OCI-LY7 (cell line): ENCODE measurements around the gene SETD7.

ENCODE experiments used
- EZH2phosphoT487 ChIP-seq: fragments of 200-600 bp; sonication (generic); IDR thresholded peaks from 2 replicates; pipeline ENCODE4 v1.6.1; 2018; ENCODE audit warnings: low read depth, borderline replicate concordance, mild to moderate bottlenecking, mixed run types, antibody characterized with exemption, low read length, moderate library complexity, mixed read lengths
- TF ChIP-seq, protein P1 (sequence below): fragments of 200-600 bp; sonication (generic); conservative IDR thresholded peaks from 2 replicates; pipeline ENCODE4 v1.5.1; 2014; ENCODE audit warnings: mild to moderate bottlenecking, antibody characterized with exemption, low read length, moderate library complexity, mixed read lengths

DNA sequence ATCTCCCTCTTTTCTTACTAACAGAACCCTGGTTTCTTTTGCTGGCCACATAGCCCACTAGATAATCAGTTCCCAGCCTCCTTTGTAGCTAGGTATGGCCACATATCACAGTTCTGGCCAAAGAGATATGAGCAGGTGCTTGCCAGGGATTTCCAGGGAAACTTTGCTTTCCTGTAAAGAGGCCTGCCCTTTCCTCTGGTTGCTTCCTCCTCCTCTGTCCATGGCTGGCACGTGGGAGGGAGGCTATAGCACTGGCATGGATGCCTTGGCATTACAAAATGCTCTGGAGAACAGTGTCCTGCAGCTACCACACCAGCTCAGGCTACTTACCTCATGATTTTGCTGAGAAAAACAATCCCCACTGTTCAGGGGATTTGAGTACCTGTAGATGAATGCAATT, 74.6 kb downstream of the SETD7 start:
- TF ChIP-seq, protein P1, sequence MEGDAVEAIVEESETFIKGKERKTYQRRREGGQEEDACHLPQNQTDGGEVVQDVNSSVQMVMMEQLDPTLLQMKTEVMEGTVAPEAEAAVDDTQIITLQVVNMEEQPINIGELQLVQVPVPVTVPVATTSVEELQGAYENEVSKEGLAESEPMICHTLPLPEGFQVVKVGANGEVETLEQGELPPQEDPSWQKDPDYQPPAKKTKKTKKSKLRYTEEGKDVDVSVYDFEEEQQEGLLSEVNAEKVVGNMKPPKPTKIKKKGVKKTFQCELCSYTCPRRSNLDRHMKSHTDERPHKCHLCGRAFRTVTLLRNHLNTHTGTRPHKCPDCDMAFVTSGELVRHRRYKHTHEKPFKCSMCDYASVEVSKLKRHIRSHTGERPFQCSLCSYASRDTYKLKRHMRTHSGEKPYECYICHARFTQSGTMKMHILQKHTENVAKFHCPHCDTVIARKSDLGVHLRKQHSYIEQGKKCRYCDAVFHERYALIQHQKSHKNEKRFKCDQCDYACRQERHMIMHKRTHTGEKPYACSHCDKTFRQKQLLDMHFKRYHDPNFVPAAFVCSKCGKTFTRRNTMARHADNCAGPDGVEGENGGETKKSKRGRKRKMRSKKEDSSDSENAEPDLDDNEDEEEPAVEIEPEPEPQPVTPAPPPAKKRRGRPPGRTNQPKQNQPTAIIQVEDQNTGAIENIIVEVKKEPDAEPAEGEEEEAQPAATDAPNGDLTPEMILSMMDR, result no peak
- TF ChIP-seq EZH2phosphoT487, result no peak
